Limb (tissue), 2 donors: ENCODE measurements around the gene NLGN1.

Experiments used
- DNase-seq, 2 donors: peaks; one replicate each; pipeline ENCODE4 v3.0.0-alpha.2; 2016; ENCODE audit errors: extremely low spot score in 2 of 2

Gene NLGN1

GRCh38 chr3:173632945-173633344 lies 235.4 kb downstream of the NLGN1 start:
- no peak for DNase-seq

GRCh38 chr3:173635826-173636225 lies 238.3 kb downstream of the NLGN1 start:
- DNase-seq, result no peak

GRCh38 chr3:173639098-173639497 lies 241.6 kb downstream of the NLGN1 start:
- no peak for DNase-seq

- DNase-seq, result no peak
These were observed 244.2 kb downstream of the NLGN1 start for GRCh38 chr3:173641696-173642095.

GRCh38 chr3:173644086-173645082 lies 246.8 kb downstream of the NLGN1 start:
- DNase-seq, result no peak

- DNase-seq, result no peak
These were observed 253.1 kb downstream of the NLGN1 start for GRCh38 chr3:173650596-173650995.

- DNase-seq, result no peak
These were observed 254.5 kb downstream of the NLGN1 start for GRCh38 chr3:173652093-173652492.

GRCh38 chr3:173653781-173654180 lies 256.2 kb downstream of the NLGN1 start:
- no peak for DNase-seq

GRCh38 chr3:173659972-173660371 lies 262.4 kb downstream of the NLGN1 start:
- no peak for DNase-seq

- DNase-seq, result no peak
These were observed 263.2 kb downstream of the NLGN1 start for GRCh38 chr3:173660645-173661299.

- DNase-seq, result no peak
These were observed 266.2 kb downstream of the NLGN1 start for GRCh38 chr3:173663696-173664111.

GRCh38 chr3:173676094-173676493 lies 278.6 kb downstream of the NLGN1 start:
- DNase-seq, result no peak

GRCh38 chr3:173681188-173681678 lies 283.7 kb downstream of the NLGN1 start:
- DNase-seq, result no peak

GRCh38 chr3:173685456-173685855 lies 287.9 kb downstream of the NLGN1 start:
- no peak for DNase-seq

- DNase-seq, result no peak
These were observed 290.8 kb downstream of the NLGN1 start for GRCh38 chr3:173688216-173688842.

- DNase-seq, result no peak
These were observed 293.1 kb downstream of the NLGN1 start for GRCh38 chr3:173690542-173691180.

GRCh38 chr3:173699353-173699752 lies 301.8 kb downstream of the NLGN1 start:
- DNase-seq, result no peak

- DNase-seq, result no peak
These were observed 302.8 kb downstream of the NLGN1 start for GRCh38 chr3:173700336-173700735.

GRCh38 chr3:173702561-173702960 lies 305.0 kb downstream of the NLGN1 start:
- no peak for DNase-seq

GRCh38 chr3:173703771-173704170 lies 306.2 kb downstream of the NLGN1 start:
- no peak for DNase-seq

GRCh38 chr3:173706630-173707029 lies 309.1 kb downstream of the NLGN1 start:
- DNase-seq, result no peak
